GM12878 (cell line): Measurements from ENCODE around the gene FAM228B. TPM values are rescaled to one million over a fixed set of nuclear protein-coding genes. Genes with fewer than 3 reads are reported as not detected.

Source experiments
- ATAC-seq: fragments of 200-7000 bp; cut with Tn5 transposase; 3 replicates; pipeline ENCODE4 v1.9.1; 2020; ENCODE audit warnings: mild to moderate bottlenecking, moderate library complexity
- BruUV-seq: library from RNA; stranded (reverse); fragments of 400-500 nt; replicated peaks from 2 replicates; lab custom pipeline; 2021; lab: Mats Ljungman, UMichigan
- CTCF ChIA-PET: fragments of 300-600 bp; sonication (Branson Sonifier 250); formaldehyde crosslinking; extraction: SDS; loops from one replicate; lab custom pipeline; 2021; ENCODE audit warnings: inconsistent platforms; lab: Yijun Ruan, JAX
- POLR2A ChIA-PET: fragments of 350-600 bp; formaldehyde crosslinking; extraction: SDS; loops from one replicate; lab custom pipeline; 2021; ENCODE audit warnings: inconsistent platforms; lab: Charles Lee
- RAD21 ChIA-PET: fragments of 300-600 bp; sonication (Branson Sonifier 250); formaldehyde crosslinking; loops from one replicate; lab custom pipeline; 2023; ENCODE audit warnings: antibody characterized with exemption; ENCODE audit not compliant: unreplicated experiment; lab: Charles Lee
- SMC1A ChIA-PET: fragments of 300-600 bp; sonication (Branson Sonifier 250); formaldehyde crosslinking; loops from one replicate; lab custom pipeline; 2023; ENCODE audit not compliant: unreplicated experiment, uncharacterized antibody; lab: Charles Lee
- DNase-seq: peaks from one replicate; pipeline ENCODE4 v3.0.0-alpha.2; 2011; ENCODE audit warnings: low read depth, low spot score
- FAIRE-seq: peaks from 3 replicates; lab custom pipeline; 2011; peaks lifted over from hg19 to GRCh38; lab: Jason Lieb, UNC
- H2AFZ ChIP-seq: 2 replicates; pipeline ENCODE4 v1.6.0; 2011; ENCODE audit warnings: low read depth, low read length, control low read depth; ENCODE audit not compliant: control insufficient read depth
- H3K27ac ChIP-seq: 2 replicates; pipeline ENCODE4 v1.5.1; 2011; ENCODE audit warnings: control low read depth; ENCODE audit not compliant: control insufficient read depth, insufficient read depth
- H3K27me3 ChIP-seq, 2 experiments: replicated peaks in 1 of 2; 2 replicates each; pipeline versions ENCODE4 v1.6.0 to v1.6.1; 2011; ENCODE audit warnings: low read length in 1 of 2; ENCODE audit not compliant: control insufficient read depth in 2 of 2, insufficient read depth in 2 of 2
- H3K36me3 ChIP-seq, 2 experiments: 2 replicates each; pipeline ENCODE4 v1.5.1; 2011; ENCODE audit warnings: low read length in 1 of 2; ENCODE audit not compliant: control insufficient read depth in 2 of 2, insufficient read depth in 2 of 2
- H3K4me1 ChIP-seq: 2 replicates; pipeline ENCODE4 v1.6.1; 2011; ENCODE audit warnings: mild to moderate bottlenecking, low read length, moderate library complexity, mixed read lengths; ENCODE audit not compliant: control insufficient read depth, insufficient read depth
- H3K4me2 ChIP-seq: 2 replicates; pipeline ENCODE4 v1.6.0; 2011; ENCODE audit warnings: control low read depth; ENCODE audit not compliant: control insufficient read depth, insufficient read depth
- H3K4me3 ChIP-seq: fragments of 200-600 bp; sonication (generic); 2 replicates; pipeline ENCODE4 v1.5.1; 2016
- H3K79me2 ChIP-seq: 2 replicates; pipeline ENCODE4 v1.6.0; 2011; ENCODE audit warnings: low read length; ENCODE audit not compliant: control insufficient read depth, insufficient read depth
- H3K9ac ChIP-seq: 2 replicates; pipeline ENCODE4 v1.8.0; 2011; ENCODE audit warnings: low read length, control low read depth, mixed read lengths; ENCODE audit not compliant: control insufficient read depth, insufficient read depth
- H3K9me3 ChIP-seq: replicated peaks from 3 replicates; pipeline ENCODE4 v1.5.1; 2011; ENCODE audit warnings: mild to moderate bottlenecking, low read length; ENCODE audit not compliant: control insufficient read depth, insufficient read depth
- H4K20me1 ChIP-seq: 2 replicates; pipeline ENCODE4 v1.6.0; 2011; ENCODE audit not compliant: control insufficient read depth, insufficient read depth
- BRCA1 ChIP-seq: IDR thresholded peaks from 2 replicates; pipeline ENCODE4 v1.6.1; 2011; ENCODE audit warnings: low read depth, low read length, improper control_type of control experiment
- HDGF ChIP-seq: fragments of 450-650 bp; IDR thresholded peaks from 2 replicates; pipeline ENCODE4 v1.6.1; 2016; ENCODE audit warnings: antibody characterized with exemption
- KAT2A ChIP-seq: conservative IDR thresholded peaks from 2 replicates; pipeline ENCODE4 v1.6.1; 2011; ENCODE audit warnings: low read depth, low read length; ENCODE audit not compliant: control insufficient read depth
- NFYB ChIP-seq: IDR thresholded peaks from 2 replicates; pipeline ENCODE4 v1.6.1; 2011; ENCODE audit warnings: low read depth, mild to moderate bottlenecking, low read length, improper control_type of control experiment, moderate library complexity; ENCODE audit not compliant: insufficient read depth
- NRF1 ChIP-seq: conservative IDR thresholded peaks from 2 replicates; pipeline ENCODE4 v1.6.1; 2011; ENCODE audit warnings: mild to moderate bottlenecking, low read depth, low read length, improper control_type of control experiment
- RB1 ChIP-seq: fragments of 450-650 bp; formaldehyde crosslinking; IDR thresholded peaks from 2 replicates; pipeline ENCODE4 v1.6.1; 2017; ENCODE audit warnings: mild to moderate bottlenecking, borderline replicate concordance
- SREBF1 ChIP-seq: IDR thresholded peaks from 2 replicates; pipeline ENCODE4 v1.6.1; 2012; ENCODE audit warnings: mild to moderate bottlenecking, low read length
- TCF7 ChIP-seq: IDR thresholded peaks from 2 replicates; pipeline ENCODE4 v1.6.1; 2014; ENCODE audit warnings: antibody characterized with exemption, borderline replicate concordance
- WGBS: methylation state at CpG from one replicate; pipeline ENCODE4 v1.1.6; 2016; ENCODE audit warnings: low lambda C conversion rate; ENCODE audit not compliant: insufficient replicate concordance, insufficient coverage; ENCODE audit errors: missing lambda C conversion rate; 5-methylcytosine and 5-hydroxymethylcytosine counted together
- in situ Hi-C: fragments of 300-500 bp; cut with MboI; formaldehyde crosslinking; loops from 9 replicates; pipeline ENCODE4 v1.14.3; 2018; ENCODE audit warnings: mixed read lengths
- intact Hi-C: fragments of 100-400 bp; cut with micrococcal nuclease; formaldehyde crosslinking; loops from one replicate; pipeline ENCODE4 v1.14.2; 2022; ENCODE audit not compliant: unreplicated experiment
- polyA plus RNA-seq, 11 experiments: library from polyadenylated mRNA; depleted of rRNA in 4 of 11; unstranded in 6 of 11; stranded (reverse) in 5 of 11; fragments of >200 nt; fragmentation: Nextera tagmentation in 4 of 11; fragmentation: Illumina TruSeq in 1 of 11; extraction: Ambion mirVana in 4 of 11; extraction: Trizol in 1 of 11; gene quantifications; 1 replicate in 1 of 11; 2 replicates in 10 of 11; pipeline versions ENCODE4 v1.2.1 to v1.2.3, GENCODE V29; 2011 to 2016; ENCODE audit warnings: inconsistent platforms in 2 of 11, missing spikeins in 2 of 11, low read depth in 1 of 11
- total RNA-seq, 4 experiments: library from RNA; depleted of rRNA in 3 of 4; stranded (reverse); fragments of >200 nt in 3 of 4; fragmentation: Illumina TruSeq in 1 of 4; extraction: Trizol in 1 of 4; gene quantifications; 2 replicates each; pipeline versions ENCODE4 v1.2.1 to v1.2.3, GENCODE V29; 2013 to 2021
- TF ChIP-seq, protein P1 (sequence below), 3 experiments: IDR thresholded peaks in 2 of 3; conservative IDR thresholded peaks in 1 of 3; 2 replicates each; pipeline ENCODE4 v1.5.1; 2011; ENCODE audit warnings: low read depth in 3 of 3, low read length in 3 of 3, mild to moderate bottlenecking in 3 of 3, control low read depth in 2 of 3, moderate library complexity in 2 of 3, inconsistent platforms in 1 of 3, mixed read lengths in 1 of 3; ENCODE audit not compliant: control insufficient read depth in 2 of 3, insufficient read depth in 1 of 3; ENCODE audit errors: extremely low read depth in 1 of 3

The FAM228B gene
- total and polyA plus RNA-seq, 10 of the 15 experiments (the other 5 are each of a cell fraction or from before 2014, with no cell fraction given), result 3.9 to 11.0 (median 7.5) TPM

DNA sequence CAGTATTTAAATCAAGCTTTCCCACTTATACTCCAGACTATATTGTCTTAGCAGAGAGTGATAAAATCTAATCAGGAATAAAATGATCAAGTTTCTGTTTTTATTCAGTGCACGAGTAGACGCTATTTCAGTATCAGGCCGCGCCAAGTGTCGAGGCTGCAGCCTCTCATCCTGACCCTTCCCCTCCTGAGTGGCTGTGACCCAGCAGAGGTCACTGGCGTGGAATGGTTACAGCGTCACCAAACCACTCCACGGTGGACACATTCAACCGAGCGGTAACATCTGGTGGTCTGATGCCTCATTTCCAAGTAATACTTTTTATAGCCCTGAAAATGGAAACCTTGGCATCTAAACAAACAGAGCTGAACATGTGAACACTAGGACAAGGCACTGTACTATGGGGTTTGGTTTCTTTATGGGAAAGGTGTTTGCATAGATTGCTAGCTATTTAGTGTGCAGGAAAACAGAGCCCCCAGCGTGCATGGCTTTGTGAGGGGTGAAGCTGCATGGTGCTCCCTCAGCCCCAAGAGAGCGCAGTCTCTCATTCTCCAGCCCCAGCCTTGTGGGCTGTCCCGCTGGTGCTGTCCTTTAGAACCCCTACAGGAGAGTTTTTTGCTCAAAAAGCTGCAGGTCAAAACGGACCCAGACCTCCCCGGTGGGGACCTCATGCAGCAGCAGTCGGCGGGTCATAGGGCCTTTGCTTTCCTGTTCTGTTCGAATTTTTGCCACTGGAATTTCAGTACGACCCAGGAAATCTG lies 79.9 kb downstream of the FAM228B start (continued):
- TF ChIP-seq, protein P1, sequence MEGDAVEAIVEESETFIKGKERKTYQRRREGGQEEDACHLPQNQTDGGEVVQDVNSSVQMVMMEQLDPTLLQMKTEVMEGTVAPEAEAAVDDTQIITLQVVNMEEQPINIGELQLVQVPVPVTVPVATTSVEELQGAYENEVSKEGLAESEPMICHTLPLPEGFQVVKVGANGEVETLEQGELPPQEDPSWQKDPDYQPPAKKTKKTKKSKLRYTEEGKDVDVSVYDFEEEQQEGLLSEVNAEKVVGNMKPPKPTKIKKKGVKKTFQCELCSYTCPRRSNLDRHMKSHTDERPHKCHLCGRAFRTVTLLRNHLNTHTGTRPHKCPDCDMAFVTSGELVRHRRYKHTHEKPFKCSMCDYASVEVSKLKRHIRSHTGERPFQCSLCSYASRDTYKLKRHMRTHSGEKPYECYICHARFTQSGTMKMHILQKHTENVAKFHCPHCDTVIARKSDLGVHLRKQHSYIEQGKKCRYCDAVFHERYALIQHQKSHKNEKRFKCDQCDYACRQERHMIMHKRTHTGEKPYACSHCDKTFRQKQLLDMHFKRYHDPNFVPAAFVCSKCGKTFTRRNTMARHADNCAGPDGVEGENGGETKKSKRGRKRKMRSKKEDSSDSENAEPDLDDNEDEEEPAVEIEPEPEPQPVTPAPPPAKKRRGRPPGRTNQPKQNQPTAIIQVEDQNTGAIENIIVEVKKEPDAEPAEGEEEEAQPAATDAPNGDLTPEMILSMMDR (IDR thresholded peaks at IDR 0.05 in 2 of 3, conservative IDR thresholded peaks at IDR 0.05 in 1 of 3; ENCODE audit: control insufficient read depth in 2 of 3, extremely low read depth in 1 of 3, insufficient read depth in 1 of 3, low read depth in 3 of 3, low read length in 3 of 3), result no peak
- TF ChIP-seq SREBF1 (no peak), NRF1 (no peak), RB1 (no peak), KAT2A (no peak)

- FAIRE-seq, result no peak
- WGBS, result 90% methylated on average over 5 of the region's 5 CpGs
- no peaks in the 10 kb centered on the region for H3K4me1 ChIP-seq
These were observed 80.5 kb downstream of the FAM228B start for GRCh38 chr2:24203787-24204150.

More at GRCh38 chr2:24203787-24204150, 80.5 kb downstream of the FAM228B start:
- POLR2A ChIA-PET, result interaction anchor here (0.6 kb wide), 1 partner anchor 595 kb away, joined by 6 read pairs; no protein-coding TSS in a partner anchor
- Histone ChIP-seq H3K27me3 (no peaks in the 10 kb centered on the region), H3K79me2 (no peaks in the 10 kb centered on the region), H3K4me3 (no peak overlapping the region), H2AFZ (no peak overlapping the region), H3K4me2 (no peak overlapping the region), H3K9ac (no peak overlapping the region), H3K36me3 (peaks cover 7 to 16% of the 10 kb centered on the region in 2 experiments), H4K20me1 (no peaks in the 10 kb centered on the region), H3K9me3 (no peaks in the 10 kb centered on the region), H3K27ac (no peak overlapping the region)
- DNase-seq (no peak), ATAC-seq (no peak)
- CTCF ChIA-PET, result no interaction called here
- in situ Hi-C loops, result no loop called here
- RAD21 ChIA-PET, result no interaction called here
- TF ChIP-seq BRCA1 (no peak), TCF7 (no peak), SREBF1 (no peak), HDGF (no peak), NFYB (no peak)
- no TSS peak for BruUV-seq
- SMC1A ChIA-PET, result interaction anchor here (1.0 to 1.3 kb wide), 2 partner anchors 27 to 130 kb away, joined by 3 read pairs; no protein-coding TSS in a partner anchor
- intact Hi-C loops, result no loop called here
